ENCODE measurements around the gene FASN. TPM values are rescaled to one million over a fixed set of nuclear protein-coding genes. Genes with fewer than 3 reads are reported as not detected.

Gene FASN
- total and polyA plus RNA-seq, 2 donors (not counting 1 experiment from before 2014, with no cell fraction given) = 36.8 to 242 TPM

GRCh38 chr17:82035956-82036633 lies 61.9 kb downstream of the FASN start:
- H2AFZ ChIP-seq (ENCODE audit: low read length) = no peak overlapping the region
- peak overlapping the region in 3 of 4 experiments; percentile 67 to 71 (median 70) for H3K4me3 ChIP-seq (replicated peaks in 1 of 4; ENCODE audit: control extremely low read depth in 1 of 4, insufficient read depth in 1 of 4, low read depth in 3 of 4, low read length in 4 of 4)
- no peaks in the 10 kb centered on the region for H3K9me3 ChIP-seq (ENCODE audit: control insufficient read depth, insufficient read depth, low read depth, low read length)
- peaks cover 4% of the 10 kb centered on the region for H3K4me1 ChIP-seq (ENCODE audit: control insufficient read depth, extremely low read depth, insufficient read depth, low read length)
- H3K27ac ChIP-seq (ENCODE audit: insufficient read depth, low read length) = peak overlapping the region; percentile 78
- no peaks in the 10 kb centered on the region for H4K20me1 ChIP-seq (ENCODE audit: control insufficient read depth, extremely low read depth, insufficient read depth, low read length)
- no peaks in the 10 kb centered on the region for H3K27me3 ChIP-seq (ENCODE audit: control insufficient read depth, insufficient read depth, low read length)
- H3K36me3 ChIP-seq (ENCODE audit: control insufficient read depth, insufficient read depth, low read length) = no peaks in the 10 kb centered on the region
- H3K4me2 ChIP-seq (ENCODE audit: extremely low read depth, insufficient read depth, low read length) = peak overlapping the region; percentile 80
- TF ChIP-seq CTCF (conservative IDR thresholded peaks at IDR 0.05 in 1 of 2, IDR thresholded peaks at IDR 0.05 in 1 of 2; ENCODE audit: low read depth in 1 of 2, low read length in 2 of 2) = no peak
- TF ChIP-seq EZH2 (IDR thresholded peaks at IDR 0.05; ENCODE audit: low read length, missing control alignments) = no peak
- no peak overlapping the region for H3K9ac ChIP-seq (ENCODE audit: insufficient read depth, low read length)
- DNase-seq (ENCODE audit: low read depth in 2 of 2) = no peak
- no peaks in the 10 kb centered on the region for H3K79me2 ChIP-seq (ENCODE audit: control insufficient read depth, insufficient read depth, low read length)

- H3K4me1 ChIP-seq (ENCODE audit: control insufficient read depth, extremely low read depth, insufficient read depth, low read length) = peaks cover 4% of the 10 kb centered on the region
- H3K27ac ChIP-seq (ENCODE audit: insufficient read depth, low read length) = no peak overlapping the region
- no peaks in the 10 kb centered on the region for H3K36me3 ChIP-seq (ENCODE audit: control insufficient read depth, insufficient read depth, low read length)
- H3K9ac ChIP-seq (ENCODE audit: insufficient read depth, low read length) = no peak overlapping the region
- no peaks in the 10 kb centered on the region for H3K79me2 ChIP-seq (ENCODE audit: control insufficient read depth, insufficient read depth, low read length)
- H3K4me3 ChIP-seq (replicated peaks in 1 of 4; ENCODE audit: control extremely low read depth in 1 of 4, insufficient read depth in 1 of 4, low read depth in 3 of 4, low read length in 4 of 4) = no peak overlapping the region
- H2AFZ ChIP-seq (ENCODE audit: low read length) = no peak overlapping the region
- H3K27me3 ChIP-seq (ENCODE audit: control insufficient read depth, insufficient read depth, low read length) = no peaks in the 10 kb centered on the region
- no peaks in the 10 kb centered on the region for H4K20me1 ChIP-seq (ENCODE audit: control insufficient read depth, extremely low read depth, insufficient read depth, low read length)
- TF ChIP-seq CTCF (conservative IDR thresholded peaks at IDR 0.05 in 1 of 2, IDR thresholded peaks at IDR 0.05 in 1 of 2; ENCODE audit: low read depth in 1 of 2, low read length in 2 of 2) (no peak), EZH2 (IDR thresholded peaks at IDR 0.05; ENCODE audit: low read length, missing control alignments) (no peak)
- no peaks in the 10 kb centered on the region for H3K9me3 ChIP-seq (ENCODE audit: control insufficient read depth, insufficient read depth, low read depth, low read length)
- DNase-seq (ENCODE audit: low read depth in 2 of 2) = no peak
- no peak overlapping the region for H3K4me2 ChIP-seq (ENCODE audit: extremely low read depth, insufficient read depth, low read length)
These were observed 62.5 kb downstream of the FASN start for GRCh38 chr17:82035488-82035887.

- no peak overlapping the region for H3K4me3 ChIP-seq (replicated peaks in 1 of 4; ENCODE audit: control extremely low read depth in 1 of 4, insufficient read depth in 1 of 4, low read depth in 3 of 4, low read length in 4 of 4)
- H3K9ac ChIP-seq (ENCODE audit: insufficient read depth, low read length) = no peak overlapping the region
- H3K36me3 ChIP-seq (ENCODE audit: control insufficient read depth, insufficient read depth, low read length) = no peaks in the 10 kb centered on the region
- H3K27me3 ChIP-seq (ENCODE audit: control insufficient read depth, insufficient read depth, low read length) = no peaks in the 10 kb centered on the region
- TF ChIP-seq CTCF (conservative IDR thresholded peaks at IDR 0.05 in 1 of 2, IDR thresholded peaks at IDR 0.05 in 1 of 2; ENCODE audit: low read depth in 1 of 2, low read length in 2 of 2) = no peak
- no peak for TF ChIP-seq EZH2 (IDR thresholded peaks at IDR 0.05; ENCODE audit: low read length, missing control alignments)
- peaks cover 4% of the 10 kb centered on the region for H3K4me1 ChIP-seq (ENCODE audit: control insufficient read depth, extremely low read depth, insufficient read depth, low read length)
- H3K4me2 ChIP-seq (ENCODE audit: extremely low read depth, insufficient read depth, low read length) = no peak overlapping the region
- no peak overlapping the region for H2AFZ ChIP-seq (ENCODE audit: low read length)
- H4K20me1 ChIP-seq (ENCODE audit: control insufficient read depth, extremely low read depth, insufficient read depth, low read length) = no peaks in the 10 kb centered on the region
- no peaks in the 10 kb centered on the region for H3K79me2 ChIP-seq (ENCODE audit: control insufficient read depth, insufficient read depth, low read length)
- no peak overlapping the region for H3K27ac ChIP-seq (ENCODE audit: insufficient read depth, low read length)
- H3K9me3 ChIP-seq (ENCODE audit: control insufficient read depth, insufficient read depth, low read depth, low read length) = no peaks in the 10 kb centered on the region
- no peak for DNase-seq (ENCODE audit: low read depth in 2 of 2)
These were observed 63.5 kb downstream of the FASN start for GRCh38 chr17:82034371-82035011.
